ENCODE results near the gene PRKG1. TPM values are rescaled to one million over a fixed set of nuclear protein-coding genes. Genes with fewer than 3 reads are reported as not detected.

Gene PRKG1
- total RNA-seq, 2 experiments from 2014 or later, result not detected

DNA sequence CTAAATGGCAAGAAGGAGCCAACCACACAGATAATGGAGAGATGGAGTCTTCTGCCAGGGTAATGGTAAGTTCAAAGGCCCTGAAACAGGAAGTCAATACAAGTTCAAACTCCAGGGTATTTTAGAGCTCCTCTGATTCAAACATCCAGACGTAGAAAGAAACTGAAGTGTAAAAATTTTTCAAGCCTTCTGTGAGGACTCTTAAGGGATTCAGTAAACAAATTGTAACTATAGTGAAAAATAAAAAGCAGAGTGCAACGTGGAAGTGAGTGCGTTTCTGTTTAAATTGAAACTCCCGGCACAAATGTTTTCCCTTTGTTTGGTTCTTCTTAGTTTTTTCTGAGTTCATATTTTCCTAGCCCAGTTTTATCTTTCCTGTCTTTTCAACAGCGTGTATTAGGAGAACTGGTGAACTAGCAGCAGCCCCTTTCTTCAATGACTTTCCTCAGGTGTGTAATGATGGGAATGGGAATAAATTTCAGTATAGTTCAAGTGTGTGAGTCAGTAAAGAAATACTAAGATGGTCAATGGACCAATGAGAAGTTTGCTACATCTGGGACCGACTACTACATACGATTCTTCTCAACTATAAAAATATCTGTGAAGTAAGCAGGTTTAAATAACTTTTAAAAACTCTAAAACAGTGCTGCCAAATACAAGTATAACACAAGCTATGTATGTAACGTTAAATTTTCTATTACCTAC, 326.3 kb downstream of the PRKG1 start:
- no peak for DNase-seq
- H3K4me1 Mint-ChIP-seq (ENCODE audit: low read depth), result no peaks in the 10 kb centered on the region
- no peak overlapping the region for H3K4me3 Mint-ChIP-seq
- H3K36me3 Mint-ChIP-seq (ENCODE audit: low read depth), result no peaks in the 10 kb centered on the region
- no peaks in the 10 kb centered on the region for H3K27me3 Mint-ChIP-seq (ENCODE audit: low read depth)
- intact Hi-C loops (cut with micrococcal nuclease), result no loop called here
- CTCF ChIA-PET, result no interaction called here
- no peaks in the 10 kb centered on the region for H3K9me3 Mint-ChIP-seq
- no peak overlapping the region for H3K27ac Mint-ChIP-seq

DNA sequence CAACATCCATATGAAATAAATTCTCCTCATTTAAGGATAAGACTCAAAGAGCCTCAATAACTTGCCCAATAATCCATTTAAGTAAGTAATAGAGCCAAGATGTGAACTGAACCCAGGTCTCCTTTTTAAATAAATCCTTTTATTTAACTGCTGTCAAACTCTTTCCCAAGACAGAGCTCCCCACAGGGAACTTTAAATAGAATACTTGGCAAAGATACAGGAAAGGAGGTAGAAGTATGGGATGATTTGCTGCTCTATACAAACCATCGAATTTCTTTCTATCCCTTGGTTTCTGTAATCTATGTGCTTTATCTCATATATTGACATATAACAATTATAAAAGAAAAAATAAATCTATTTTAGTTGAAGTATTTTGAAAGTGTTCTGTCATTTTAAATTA, 329.2 kb downstream of the PRKG1 start:
- CTCF ChIA-PET, result interaction anchor here (1.1 to 1.4 kb wide), 2 partner anchors 14 to 57 kb away, joined by 4 read pairs; no protein-coding TSS in a partner anchor
- Mint-ChIP-seq H3K4me1 (ENCODE audit: low read depth) (no peaks in the 10 kb centered on the region), H3K9me3 (no peaks in the 10 kb centered on the region), H3K4me3 (no peak overlapping the region), H3K36me3 (ENCODE audit: low read depth) (no peaks in the 10 kb centered on the region), H3K27me3 (ENCODE audit: low read depth) (no peaks in the 10 kb centered on the region), H3K27ac (no peak overlapping the region)
- intact Hi-C loops (cut with micrococcal nuclease), result no loop called here
- no peak for DNase-seq

GRCh38 chr10:51405580-51406351, 331.5 kb downstream of the PRKG1 start:
- no peaks in the 10 kb centered on the region for H3K4me1 Mint-ChIP-seq (ENCODE audit: low read depth)
- H3K27ac Mint-ChIP-seq, result no peak overlapping the region
- no peaks in the 10 kb centered on the region for H3K27me3 Mint-ChIP-seq (ENCODE audit: low read depth)
- DNase-seq, result no peak
- intact Hi-C loops (cut with micrococcal nuclease), result no loop called here
- H3K36me3 Mint-ChIP-seq (ENCODE audit: low read depth), result no peaks in the 10 kb centered on the region
- CTCF ChIA-PET, result no interaction called here
- no peak overlapping the region for H3K4me3 Mint-ChIP-seq
- no peaks in the 10 kb centered on the region for H3K9me3 Mint-ChIP-seq

DNA sequence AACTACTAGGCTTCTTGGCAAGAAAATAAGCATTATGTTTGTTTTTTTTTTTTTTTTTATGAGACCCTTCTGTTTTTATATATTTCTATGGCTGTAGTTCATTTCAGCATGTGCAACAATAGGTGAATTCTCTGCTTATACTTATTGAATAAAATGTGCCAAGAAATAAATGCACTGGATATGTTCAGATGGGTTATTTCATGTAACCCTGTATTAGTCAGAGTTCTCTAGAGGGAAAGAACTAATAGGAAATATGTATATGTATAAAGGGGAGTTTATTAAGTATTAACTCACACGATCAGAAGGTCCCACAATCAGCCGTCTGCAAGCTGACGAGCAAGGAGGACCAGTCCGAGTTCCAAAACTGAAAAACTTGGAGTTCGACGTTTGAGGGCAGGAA, 332.3 kb downstream of the PRKG1 start:
- CTCF ChIA-PET, result no interaction called here
- Mint-ChIP-seq H3K27ac (no peak overlapping the region), H3K36me3 (ENCODE audit: low read depth) (no peaks in the 10 kb centered on the region), H3K9me3 (no peaks in the 10 kb centered on the region), H3K27me3 (ENCODE audit: low read depth) (no peaks in the 10 kb centered on the region), H3K4me1 (ENCODE audit: low read depth) (no peaks in the 10 kb centered on the region), H3K4me3 (no peak overlapping the region)
- intact Hi-C loops (cut with micrococcal nuclease), result no loop called here
- DNase-seq, result no peak

DNA sequence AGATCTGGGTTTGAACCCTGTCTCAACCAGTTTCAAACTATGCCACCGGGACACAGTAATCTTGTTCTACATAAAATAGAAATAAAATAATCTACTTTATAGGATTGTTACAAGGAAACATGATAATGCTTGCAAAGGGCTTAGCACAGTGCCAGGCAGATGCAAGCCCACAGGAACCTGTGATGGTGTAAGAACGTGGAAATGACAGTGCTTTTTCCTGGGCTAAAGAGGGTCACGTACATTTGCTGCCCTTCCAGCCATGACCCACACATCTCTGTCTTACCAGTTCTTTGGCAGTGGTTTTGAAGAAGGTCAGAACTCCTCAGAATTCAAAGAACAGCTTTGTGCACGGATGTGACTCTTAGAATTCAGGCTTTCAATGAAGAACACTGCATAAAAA, 342.2 kb downstream of the PRKG1 start:
- H3K4me3 Mint-ChIP-seq, result no peak overlapping the region
- no peak for DNase-seq
- no peaks in the 10 kb centered on the region for H3K4me1 Mint-ChIP-seq (ENCODE audit: low read depth)
- no peak overlapping the region for H3K27ac Mint-ChIP-seq
- H3K27me3 Mint-ChIP-seq (ENCODE audit: low read depth), result peaks cover 2% of the 10 kb centered on the region
- H3K36me3 Mint-ChIP-seq (ENCODE audit: low read depth), result no peaks in the 10 kb centered on the region
- intact Hi-C loops (cut with micrococcal nuclease), result loop anchor here (10.0 kb wide), 1 partner anchor 822 kb away; no protein-coding TSS in a partner anchor
- H3K9me3 Mint-ChIP-seq, result no peaks in the 10 kb centered on the region
- CTCF ChIA-PET, result no interaction called here

- H3K4me3 Mint-ChIP-seq, result no peak overlapping the region
- no peaks in the 10 kb centered on the region for H3K36me3 Mint-ChIP-seq (ENCODE audit: low read depth)
- no peaks in the 10 kb centered on the region for H3K4me1 Mint-ChIP-seq (ENCODE audit: low read depth)
- no peak for DNase-seq
- no peaks in the 10 kb centered on the region for H3K9me3 Mint-ChIP-seq
- peaks cover 9% of the 10 kb centered on the region for H3K27me3 Mint-ChIP-seq (ENCODE audit: low read depth)
- intact Hi-C loops (cut with micrococcal nuclease), result loop anchor here (5.0 to 10.0 kb wide), 2 partner anchors 357 to 825 kb away; no protein-coding TSS in a partner anchor
- CTCF ChIA-PET, result interaction anchor here (0.6 to 1.9 kb wide), 4 partner anchors 30 to 1195 kb away, joined by 3 to 4 read pairs (median 4); no protein-coding TSS in a partner anchor
- no peak overlapping the region for H3K27ac Mint-ChIP-seq
Observed at GRCh38 chr10:51419196-51420093, 345.2 kb downstream of the PRKG1 start.

DNA sequence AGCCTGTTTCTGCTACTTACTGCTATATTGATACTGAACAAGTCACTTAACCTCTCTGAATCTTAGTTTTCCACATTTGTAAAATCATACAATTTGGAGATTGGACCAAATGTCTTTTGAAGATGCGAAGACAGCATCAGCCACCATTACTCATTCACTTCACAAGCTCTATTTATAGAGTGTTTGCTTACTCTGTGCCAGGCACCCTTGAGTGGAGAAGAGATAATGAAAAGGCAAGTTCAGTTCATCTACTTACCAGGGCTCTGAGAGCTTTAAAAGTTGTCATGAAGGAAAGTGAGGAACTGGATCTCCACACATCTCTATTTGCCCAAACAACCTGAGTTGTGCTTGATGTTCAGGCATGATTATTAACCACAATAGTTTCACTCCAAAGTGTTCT, 347.6 kb downstream of the PRKG1 start:
- intact Hi-C loops (cut with micrococcal nuclease), result loop anchor here (2.0 to 5.0 kb wide), 2 partner anchors 360 to 421 kb away; no protein-coding TSS in a partner anchor

DNA sequence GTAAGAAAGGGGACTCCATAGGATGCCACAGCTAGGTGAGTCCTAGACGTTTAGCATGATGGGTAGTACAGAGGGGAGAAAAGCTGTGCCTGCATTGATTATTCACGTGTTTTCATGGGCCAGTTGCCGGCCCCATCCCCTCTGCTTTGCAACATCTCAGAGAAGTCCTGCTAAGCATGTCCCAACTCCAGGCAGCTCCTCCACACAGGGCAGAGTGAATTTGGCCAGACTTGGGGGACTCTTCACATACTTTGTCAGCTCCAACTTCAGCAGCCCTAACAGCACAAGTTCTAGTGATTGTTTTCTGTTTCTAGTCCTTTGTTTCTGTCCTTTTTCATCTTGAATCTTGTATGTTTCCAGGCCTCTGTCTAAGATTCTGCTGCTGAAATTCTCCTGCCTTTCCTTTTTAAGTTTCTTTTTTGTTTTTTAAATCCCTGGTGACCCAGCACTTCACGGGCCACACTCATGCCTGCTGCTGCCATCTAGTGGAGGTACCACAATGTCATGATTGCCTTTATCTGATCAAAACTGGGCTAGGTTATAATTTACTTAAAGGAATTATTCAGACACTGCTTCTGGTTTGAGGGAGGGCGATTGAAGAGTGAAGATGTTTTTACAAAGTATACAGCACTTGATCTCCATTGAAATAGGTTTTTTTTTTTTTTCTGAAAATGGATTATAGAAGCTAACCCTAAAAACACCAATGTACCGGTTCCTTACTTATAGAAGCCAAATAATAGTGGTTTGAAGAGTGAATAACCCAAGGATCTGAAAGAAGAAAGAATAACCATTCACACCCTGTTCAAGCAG, 348.2 kb downstream of the PRKG1 start:
- H3K36me3 Mint-ChIP-seq (ENCODE audit: low read depth), result no peaks in the 10 kb centered on the region
- DNase-seq, result peak; percentile 52
- H3K27ac Mint-ChIP-seq, result no peak overlapping the region
- H3K9me3 Mint-ChIP-seq, result no peaks in the 10 kb centered on the region
- CTCF ChIA-PET, result interaction anchor here (0.7 to 1.6 kb wide), 4 partner anchors 10 to 382 kb away, joined by 3 to 5 read pairs (median 4); no protein-coding TSS in a partner anchor
- no peaks in the 10 kb centered on the region for H3K4me1 Mint-ChIP-seq (ENCODE audit: low read depth)
- H3K4me3 Mint-ChIP-seq, result no peak overlapping the region
- peaks cover 11% of the 10 kb centered on the region for H3K27me3 Mint-ChIP-seq (ENCODE audit: low read depth)
- intact Hi-C loops (cut with micrococcal nuclease), result loop anchor here (2.0 to 5.0 kb wide), 2 partner anchors 360 to 422 kb away; no protein-coding TSS in a partner anchor

More for the DNA sequence above, 347.6 kb downstream of the PRKG1 start:
- H3K27ac Mint-ChIP-seq, result no peak overlapping the region
- H3K4me1 Mint-ChIP-seq (ENCODE audit: low read depth), result no peaks in the 10 kb centered on the region
- no peak for DNase-seq
- H3K9me3 Mint-ChIP-seq, result no peaks in the 10 kb centered on the region
- H3K27me3 Mint-ChIP-seq (ENCODE audit: low read depth), result peaks cover 11% of the 10 kb centered on the region
- CTCF ChIA-PET, result interaction anchor here (0.7 to 1.6 kb wide), 4 partner anchors 11 to 383 kb away, joined by 3 to 5 read pairs (median 4); no protein-coding TSS in a partner anchor
- no peak overlapping the region for H3K4me3 Mint-ChIP-seq
- no peaks in the 10 kb centered on the region for H3K36me3 Mint-ChIP-seq (ENCODE audit: low read depth)

DNA sequence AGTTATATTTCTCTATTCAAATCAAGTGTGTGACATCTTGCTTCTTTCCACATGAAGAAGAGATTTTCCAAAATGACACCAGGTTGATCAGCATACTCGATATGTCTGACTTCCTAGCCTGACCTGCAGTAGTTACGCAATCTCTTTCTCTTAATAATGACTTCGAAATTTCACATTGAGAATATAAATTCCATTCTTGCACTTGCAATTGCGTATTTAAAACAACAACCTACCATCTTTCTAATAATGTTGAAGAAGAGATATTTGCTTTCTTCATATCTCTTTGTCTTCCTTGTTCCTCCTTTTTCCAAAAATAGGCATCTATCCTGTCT, 348.8 kb downstream of the PRKG1 start:
- Mint-ChIP-seq H3K36me3 (ENCODE audit: low read depth) (no peaks in the 10 kb centered on the region), H3K4me1 (ENCODE audit: low read depth) (no peaks in the 10 kb centered on the region), H3K9me3 (no peaks in the 10 kb centered on the region), H3K27me3 (ENCODE audit: low read depth) (peaks cover 13% of the 10 kb centered on the region), H3K27ac (no peak overlapping the region), H3K4me3 (no peak overlapping the region)
- no peak for DNase-seq
- intact Hi-C loops (cut with micrococcal nuclease), result loop anchor here (2.0 to 5.0 kb wide), 2 partner anchors 361 to 422 kb away; no protein-coding TSS in a partner anchor
- CTCF ChIA-PET, result interaction anchor here (1.4 to 1.6 kb wide), 2 partner anchors 10 to 34 kb away, joined by 4 to 5 read pairs; no protein-coding TSS in a partner anchor

DNA sequence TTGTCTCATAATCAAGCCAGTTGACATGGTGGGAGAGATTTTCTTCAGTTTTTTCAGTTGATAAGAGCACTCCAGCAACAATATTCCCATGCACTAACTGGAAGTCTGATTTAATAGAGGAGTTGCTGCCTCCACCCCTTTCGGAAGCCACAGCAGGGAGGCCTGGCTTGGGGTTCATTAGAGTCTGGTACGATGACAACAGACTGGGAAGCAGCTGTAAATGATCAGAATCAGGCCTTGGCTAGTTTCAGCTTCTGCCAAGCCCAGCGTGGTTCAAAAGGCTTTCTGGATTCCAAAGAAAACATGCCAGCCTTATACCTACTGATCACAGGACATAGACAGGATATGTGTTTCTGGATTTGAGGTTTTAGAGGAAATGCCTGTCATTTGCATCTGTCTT, 351.1 kb downstream of the PRKG1 start:
- intact Hi-C loops (cut with micrococcal nuclease), result no loop called here
- Mint-ChIP-seq H3K4me3 (no peak overlapping the region), H3K27me3 (ENCODE audit: low read depth) (peaks cover 13% of the 10 kb centered on the region), H3K36me3 (ENCODE audit: low read depth) (no peaks in the 10 kb centered on the region), H3K9me3 (no peaks in the 10 kb centered on the region), H3K4me1 (ENCODE audit: low read depth) (no peaks in the 10 kb centered on the region), H3K27ac (no peak overlapping the region)
- CTCF ChIA-PET, result interaction anchor here (0.6 kb wide), 1 partner anchor 338 kb away, joined by 4 read pairs; no protein-coding TSS in a partner anchor
- no peak for DNase-seq

- Mint-ChIP-seq H3K9me3 (no peaks in the 10 kb centered on the region), H3K4me1 (ENCODE audit: low read depth) (no peaks in the 10 kb centered on the region), H3K4me3 (no peak overlapping the region), H3K27me3 (ENCODE audit: low read depth) (peaks cover 8% of the 10 kb centered on the region), H3K27ac (no peak overlapping the region), H3K36me3 (ENCODE audit: low read depth) (no peaks in the 10 kb centered on the region)
- DNase-seq, result no peak
- CTCF ChIA-PET, result no interaction called here
- intact Hi-C loops (cut with micrococcal nuclease), result no loop called here
Observed at GRCh38 chr10:51427758-51428157, 353.5 kb downstream of the PRKG1 start.

Data from activated naive CD4-positive, alpha-beta T cell treated with anti-CD3 and anti-CD28 coated beads for 36 hours (primary cell).